22Rv1 (cell line): ENCODE measurements around the gene CRACR2B.

Experiments
- H3K27ac ChIP-seq: fragments of 450-650 bp; 2 replicates; pipeline ENCODE4 v1.5.1; 2017
- ZFX ChIP-seq: fragments of 450-650 bp; IDR thresholded peaks from 2 replicates; pipeline ENCODE4 v1.6.1; 2017; ENCODE audit warnings: antibody characterized with exemption, borderline replicate concordance
- TF ChIP-seq, protein P1 (sequence below): fragments of 450-650 bp; IDR thresholded peaks from 2 replicates; pipeline ENCODE4 v1.5.1; 2017; ENCODE audit warnings: mild to moderate bottlenecking

The CRACR2B gene

DNA sequence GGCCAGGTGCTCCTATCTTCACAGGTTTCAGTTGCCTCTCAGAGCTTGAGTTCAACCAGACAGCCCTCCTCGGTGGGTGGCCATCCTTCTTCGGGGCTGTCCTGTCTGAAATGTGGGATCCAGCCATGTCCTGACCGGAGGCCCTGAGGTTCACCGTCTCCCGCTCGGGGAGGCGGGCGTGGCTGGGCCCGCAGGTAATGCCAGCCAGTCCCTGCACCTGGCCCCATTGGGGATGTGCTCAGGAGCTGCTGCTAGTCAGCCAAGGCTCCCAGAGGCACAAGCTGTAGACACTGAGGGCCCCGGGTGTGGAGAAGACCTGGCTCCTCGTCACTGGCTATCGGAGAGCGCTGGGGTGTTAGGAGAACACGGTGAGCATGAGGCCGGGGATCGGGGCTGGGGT lies 47.5 kb downstream of the CRACR2B start:
- TF ChIP-seq ZFX: no peak
- TF ChIP-seq, protein P1, sequence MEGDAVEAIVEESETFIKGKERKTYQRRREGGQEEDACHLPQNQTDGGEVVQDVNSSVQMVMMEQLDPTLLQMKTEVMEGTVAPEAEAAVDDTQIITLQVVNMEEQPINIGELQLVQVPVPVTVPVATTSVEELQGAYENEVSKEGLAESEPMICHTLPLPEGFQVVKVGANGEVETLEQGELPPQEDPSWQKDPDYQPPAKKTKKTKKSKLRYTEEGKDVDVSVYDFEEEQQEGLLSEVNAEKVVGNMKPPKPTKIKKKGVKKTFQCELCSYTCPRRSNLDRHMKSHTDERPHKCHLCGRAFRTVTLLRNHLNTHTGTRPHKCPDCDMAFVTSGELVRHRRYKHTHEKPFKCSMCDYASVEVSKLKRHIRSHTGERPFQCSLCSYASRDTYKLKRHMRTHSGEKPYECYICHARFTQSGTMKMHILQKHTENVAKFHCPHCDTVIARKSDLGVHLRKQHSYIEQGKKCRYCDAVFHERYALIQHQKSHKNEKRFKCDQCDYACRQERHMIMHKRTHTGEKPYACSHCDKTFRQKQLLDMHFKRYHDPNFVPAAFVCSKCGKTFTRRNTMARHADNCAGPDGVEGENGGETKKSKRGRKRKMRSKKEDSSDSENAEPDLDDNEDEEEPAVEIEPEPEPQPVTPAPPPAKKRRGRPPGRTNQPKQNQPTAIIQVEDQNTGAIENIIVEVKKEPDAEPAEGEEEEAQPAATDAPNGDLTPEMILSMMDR: no peak
- H3K27ac ChIP-seq: no peak overlapping the region

- no peak overlapping the region for H3K27ac ChIP-seq
Measured at GRCh38 chr11:875769-876301, 48.1 kb downstream of the CRACR2B start.

DNA sequence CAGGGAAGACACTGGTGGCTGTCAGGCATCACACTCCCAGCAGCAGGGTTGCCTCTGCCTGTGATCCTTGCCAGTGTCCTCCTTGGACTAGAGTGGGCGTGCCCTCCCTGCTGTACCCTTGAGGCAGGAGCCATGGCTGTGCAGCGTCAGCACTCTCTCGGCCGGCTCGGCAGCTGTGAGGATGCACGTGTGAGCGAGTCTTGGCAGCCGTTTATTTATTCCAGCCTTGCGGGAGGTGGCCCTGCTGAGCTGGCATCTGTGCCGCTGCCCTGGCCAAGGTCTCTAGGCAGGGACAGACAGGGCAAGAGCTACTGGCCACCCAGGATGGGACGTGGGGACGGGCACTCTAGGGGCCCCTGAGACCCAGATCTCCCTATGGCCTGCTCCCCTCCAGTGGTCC lies 48.8 kb downstream of the CRACR2B start:
- no peak overlapping the region for H3K27ac ChIP-seq
- TF ChIP-seq, protein P1: no peak
- no peak for TF ChIP-seq ZFX

More at GRCh38 chr11:875769-876301, 48.1 kb downstream of the CRACR2B start:
- TF ChIP-seq ZFX: no peak
- TF ChIP-seq, protein P1: no peak

DNA sequence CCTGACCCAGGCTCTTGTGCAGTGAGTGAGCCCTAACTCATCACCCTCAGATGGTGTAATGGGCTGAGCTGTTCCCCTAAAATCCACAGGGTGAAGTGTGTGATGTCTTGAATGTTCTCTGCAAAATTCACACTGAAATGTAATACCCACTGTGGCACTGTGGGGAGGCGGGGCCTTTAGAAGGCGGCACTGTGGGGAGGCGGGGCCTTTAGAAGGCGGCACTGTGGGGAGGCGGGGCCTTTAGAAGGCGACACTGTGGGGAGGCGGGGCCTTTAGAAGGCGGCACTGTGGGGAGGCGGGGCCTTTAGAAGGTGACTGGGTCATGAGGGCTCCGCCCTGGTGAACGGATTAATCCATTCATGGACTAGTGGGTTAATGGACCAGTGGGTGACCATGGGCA lies 49.8 kb downstream of the CRACR2B start:
- no peak overlapping the region for H3K27ac ChIP-seq
- TF ChIP-seq ZFX: no peak
- TF ChIP-seq, protein P1: no peak

DNA sequence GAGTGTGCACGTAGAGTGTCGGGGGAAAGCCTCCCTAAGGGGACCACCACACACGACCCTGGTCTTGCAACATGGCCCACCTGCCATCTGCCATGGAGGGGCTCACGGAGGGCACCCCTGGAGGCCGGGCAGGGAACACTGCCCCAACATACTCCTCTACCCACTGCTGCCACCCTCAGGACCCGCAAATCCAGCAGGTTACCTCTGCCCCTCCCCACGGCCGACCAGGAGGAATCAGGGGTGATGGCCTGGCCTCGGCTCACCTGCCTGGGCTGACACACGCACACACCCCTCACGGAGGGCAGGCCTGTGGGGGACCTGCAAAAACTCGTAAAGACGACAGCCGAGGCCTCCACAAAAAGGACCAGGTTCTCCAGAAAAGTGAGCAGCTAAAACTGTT lies 52.7 kb downstream of the CRACR2B start:
- H3K27ac ChIP-seq: no peak overlapping the region
- no peak for TF ChIP-seq ZFX
- TF ChIP-seq, protein P1: no peak
